Natural killer cell (primary cell): Measurements from ENCODE around the gene FBXL17. TPM values are rescaled to one million over a fixed set of nuclear protein-coding genes. Genes with fewer than 3 reads are reported as not detected.

Experiments
- ATAC-seq, 3 donors: fragments of 150-1000 bp in 2 of 3; fragments of 200-7000 bp in 1 of 3; cut with Tn5 transposase; 1 replicate in 1 of 3; 2 replicates in 2 of 3; pipeline ENCODE4 v1.10.0; 2021; ENCODE audit warnings: mild to moderate bottlenecking in 2 of 3, moderate library complexity in 2 of 3
- DNase-seq, 2 donors: peaks; one replicate each; pipeline versions ENCODE4 v3.0.0 to v3.0.0-alpha.2; 2013 to 2021; ENCODE audit warnings: mixed read lengths in 1 of 2
- H3K27ac ChIP-seq: one replicate; pipeline ENCODE4 v1.5.1; 2013; ENCODE audit warnings: mild to moderate bottlenecking, low read length
- H3K27me3 ChIP-seq: one replicate; pipeline ENCODE4 v1.6.1; 2013; ENCODE audit warnings: low read length; ENCODE audit not compliant: control insufficient read depth, insufficient read depth
- H3K36me3 ChIP-seq: one replicate; pipeline ENCODE4 v1.6.1; 2013; ENCODE audit warnings: low read length; ENCODE audit not compliant: control insufficient read depth, insufficient read depth
- H3K4me1 ChIP-seq: one replicate; pipeline ENCODE4 v1.6.1; 2013; ENCODE audit warnings: low read length; ENCODE audit not compliant: control insufficient read depth, insufficient read depth
- H3K4me3 ChIP-seq: one replicate; pipeline ENCODE4 v1.5.1; 2013; ENCODE audit warnings: low read length
- H3K9me3 ChIP-seq: one replicate; pipeline ENCODE4 v1.6.1; 2013; ENCODE audit warnings: low read length; ENCODE audit not compliant: control insufficient read depth, insufficient read depth
- H3K27ac Mint-ChIP-seq, 2 donors: one replicate each; pipeline ENCODE4 v1.8.0; 2022; ENCODE audit warnings: mild to moderate bottlenecking in 2 of 2, mixed read lengths in 2 of 2, moderate library complexity in 1 of 2
- H3K27me3 Mint-ChIP-seq, 2 donors: one replicate each; pipeline ENCODE4 v1.8.0; 2022; ENCODE audit warnings: low read depth in 2 of 2, mixed read lengths in 2 of 2
- H3K36me3 Mint-ChIP-seq: one replicate; pipeline ENCODE4 v1.8.0; 2022; ENCODE audit warnings: mixed read lengths
- H3K4me1 Mint-ChIP-seq, 2 donors: one replicate each; pipeline ENCODE4 v1.8.0; 2022; ENCODE audit warnings: mixed read lengths in 2 of 2
- H3K4me3 Mint-ChIP-seq: one replicate; pipeline ENCODE4 v1.8.0; 2022; ENCODE audit warnings: mild to moderate bottlenecking, moderate library complexity, mixed read lengths
- H3K9me3 Mint-ChIP-seq, 2 donors: one replicate each; pipeline ENCODE4 v1.8.0; 2022; ENCODE audit warnings: mixed read lengths in 2 of 2
- WGBS: methylation state at CpG from one replicate; pipeline ENCODE4 v1.1.7; 2013; ENCODE audit warnings: missing lambda C conversion rate; ENCODE audit not compliant: insufficient coverage; 5-methylcytosine and 5-hydroxymethylcytosine counted together
- intact Hi-C: fragments of 100-400 bp; cut with micrococcal nuclease; formaldehyde crosslinking; loops from one replicate; pipeline ENCODE4 v1.14.2; 2022
- total RNA-seq, 4 donors: library from RNA; stranded (reverse); fragments of 120-200 nt in 1 of 4; gene quantifications; one replicate each; pipeline versions ENCODE4 v1.2.3 to v1.2.4, GENCODE V29; 2013 to 2022
- TF ChIP-seq, protein P1 (sequence below): fragments of 200-600 bp; IDR thresholded peaks from one replicate; pipeline ENCODE4 v1.8.0; 2022; ENCODE audit warnings: antibody characterized with exemption

FBXL17 gene
- total RNA-seq, 3 donors from 2014 or later (not counting 1 experiment from before 2014, with no cell fraction given), result 34.2 to 46.8 (median 34.9) TPM

DNA sequence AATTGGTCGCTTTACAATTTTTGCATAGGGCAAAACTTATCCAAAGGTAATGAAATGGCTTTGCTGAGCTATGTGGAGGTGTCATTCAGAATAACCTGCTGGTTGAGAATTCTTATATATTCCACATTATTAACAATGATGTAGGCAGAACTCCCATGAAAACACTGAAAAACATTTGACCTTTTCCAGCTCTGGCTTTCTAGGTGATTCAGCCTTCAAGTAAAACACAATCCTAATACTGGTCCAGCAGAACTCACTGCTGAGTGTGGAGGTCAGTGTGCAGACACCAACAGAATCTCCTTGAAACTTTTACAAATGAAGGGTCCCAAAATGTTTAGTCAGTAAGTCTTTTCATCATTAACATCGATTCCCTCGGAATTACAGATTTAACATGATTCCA, 549.2 kb downstream of the FBXL17 start:
- 93% methylated on average over 3 of the region's 3 CpGs for WGBS
- no peaks in the 10 kb centered on the region for H3K9me3 Mint-ChIP-seq

DNA sequence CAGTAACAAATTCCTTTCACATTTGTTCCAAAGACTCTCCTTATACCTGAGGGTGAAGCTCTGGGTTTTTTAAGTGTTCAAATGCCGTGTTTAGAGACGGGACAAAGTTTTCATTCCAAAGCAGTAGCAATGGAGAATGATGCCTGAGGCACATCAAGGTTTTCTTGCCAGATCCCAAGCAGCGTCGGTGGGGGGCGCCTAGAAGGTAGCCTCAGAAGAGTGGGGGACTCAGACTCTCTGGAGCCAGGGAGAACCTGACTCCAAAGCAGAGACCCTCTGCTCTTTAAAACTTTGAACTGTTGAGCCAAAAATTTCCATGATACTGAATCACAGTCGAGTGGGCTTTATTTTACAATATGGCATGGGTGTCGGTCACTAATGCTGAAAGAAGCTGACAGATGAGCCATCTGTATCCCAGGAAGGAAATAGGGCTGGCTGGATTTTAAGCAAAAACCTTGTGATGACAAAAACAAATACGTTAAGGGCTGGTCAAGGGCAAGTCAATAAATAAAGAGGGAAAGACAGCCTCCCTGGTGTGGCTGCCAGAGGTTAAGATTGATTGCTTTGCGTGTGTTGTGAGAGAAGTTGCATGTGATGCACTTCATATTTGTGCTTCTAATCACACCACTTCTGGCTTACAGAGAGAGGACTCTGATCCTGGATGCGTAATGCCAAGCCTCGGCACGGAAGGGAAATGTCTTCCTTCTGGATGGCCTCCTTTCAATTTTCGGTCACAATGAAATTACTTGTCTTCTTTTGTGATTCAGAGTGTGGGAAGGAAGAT, 550.1 kb downstream of the FBXL17 start:
- H3K27me3 Mint-ChIP-seq, result peaks cover 7 to 29% of the 10 kb centered on the region in 2 donors
- ATAC-seq (no peak), DNase-seq (no peak)
- Histone ChIP-seq H3K9me3 (no peaks in the 10 kb centered on the region), H3K4me3 (no peak overlapping the region), H3K27ac (no peak overlapping the region), H3K4me1 (no peaks in the 10 kb centered on the region), H3K36me3 (no peaks in the 10 kb centered on the region), H3K27me3 (no peaks in the 10 kb centered on the region)
- H3K9me3 Mint-ChIP-seq, result no peaks in the 10 kb centered on the region
- TF ChIP-seq, protein P1, sequence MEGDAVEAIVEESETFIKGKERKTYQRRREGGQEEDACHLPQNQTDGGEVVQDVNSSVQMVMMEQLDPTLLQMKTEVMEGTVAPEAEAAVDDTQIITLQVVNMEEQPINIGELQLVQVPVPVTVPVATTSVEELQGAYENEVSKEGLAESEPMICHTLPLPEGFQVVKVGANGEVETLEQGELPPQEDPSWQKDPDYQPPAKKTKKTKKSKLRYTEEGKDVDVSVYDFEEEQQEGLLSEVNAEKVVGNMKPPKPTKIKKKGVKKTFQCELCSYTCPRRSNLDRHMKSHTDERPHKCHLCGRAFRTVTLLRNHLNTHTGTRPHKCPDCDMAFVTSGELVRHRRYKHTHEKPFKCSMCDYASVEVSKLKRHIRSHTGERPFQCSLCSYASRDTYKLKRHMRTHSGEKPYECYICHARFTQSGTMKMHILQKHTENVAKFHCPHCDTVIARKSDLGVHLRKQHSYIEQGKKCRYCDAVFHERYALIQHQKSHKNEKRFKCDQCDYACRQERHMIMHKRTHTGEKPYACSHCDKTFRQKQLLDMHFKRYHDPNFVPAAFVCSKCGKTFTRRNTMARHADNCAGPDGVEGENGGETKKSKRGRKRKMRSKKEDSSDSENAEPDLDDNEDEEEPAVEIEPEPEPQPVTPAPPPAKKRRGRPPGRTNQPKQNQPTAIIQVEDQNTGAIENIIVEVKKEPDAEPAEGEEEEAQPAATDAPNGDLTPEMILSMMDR, result no peak
- no peaks in the 10 kb centered on the region for H3K4me1 Mint-ChIP-seq
- intact Hi-C loops, result no loop called here
- H3K36me3 Mint-ChIP-seq, result no peaks in the 10 kb centered on the region
- no peak overlapping the region for H3K27ac Mint-ChIP-seq
- WGBS, result 75% methylated on average over 13 of the region's 13 CpGs
- H3K4me3 Mint-ChIP-seq, result no peak overlapping the region

More for the DNA sequence above, 549.2 kb downstream of the FBXL17 start:
- intact Hi-C loops, result no loop called here
- Histone ChIP-seq H3K27me3 (no peaks in the 10 kb centered on the region), H3K4me1 (no peaks in the 10 kb centered on the region), H3K27ac (no peak overlapping the region), H3K4me3 (no peak overlapping the region), H3K36me3 (no peaks in the 10 kb centered on the region), H3K9me3 (no peaks in the 10 kb centered on the region)
- ATAC-seq (no peak), DNase-seq (no peak)
- Mint-ChIP-seq H3K27me3 (peaks cover 3 to 24% of the 10 kb centered on the region in 2 donors), H3K4me3 (no peak overlapping the region), H3K27ac (no peak overlapping the region), H3K36me3 (no peaks in the 10 kb centered on the region), H3K4me1 (no peaks in the 10 kb centered on the region)
- TF ChIP-seq, protein P1, result no peak

DNA sequence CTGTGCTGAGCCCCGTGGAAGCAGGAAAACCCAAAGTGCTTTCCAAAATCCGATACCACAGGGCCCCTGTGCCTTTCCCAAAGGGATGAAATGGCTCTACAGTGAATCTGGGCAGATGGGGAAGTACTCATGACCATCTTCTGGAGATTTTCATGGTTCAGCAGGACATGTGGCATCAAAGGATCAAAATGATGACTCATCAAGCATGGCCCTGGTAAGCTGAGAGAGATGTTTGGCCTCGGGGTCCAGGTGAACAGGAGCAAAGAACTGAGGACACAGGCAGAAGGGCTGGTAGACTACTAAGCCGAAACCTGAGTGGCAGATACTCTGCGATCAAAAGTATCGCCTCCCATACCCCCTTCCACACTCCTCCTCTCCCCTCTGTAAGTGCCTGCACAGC, 551.1 kb downstream of the FBXL17 start:
- DNase-seq, result no peak
- no peaks in the 10 kb centered on the region for H3K4me1 Mint-ChIP-seq

More for the DNA sequence above, 551.1 kb downstream of the FBXL17 start:
- no peak overlapping the region for H3K27ac ChIP-seq
- 78% methylated on average over 6 of the region's 6 CpGs for WGBS
- intact Hi-C loops, result no loop called here
- H3K4me3 Mint-ChIP-seq, result no peak overlapping the region
- H3K27ac Mint-ChIP-seq, result no peak overlapping the region
- no peaks in the 10 kb centered on the region for H3K9me3 Mint-ChIP-seq
- no peaks in the 10 kb centered on the region for H3K4me1 ChIP-seq
- no peak overlapping the region for H3K4me3 ChIP-seq
- TF ChIP-seq, protein P1, result no peak
- peaks cover 9 to 34% of the 10 kb centered on the region in 2 donors for H3K27me3 Mint-ChIP-seq
- no peaks in the 10 kb centered on the region for H3K36me3 Mint-ChIP-seq
- H3K27me3 ChIP-seq, result no peaks in the 10 kb centered on the region
- H3K36me3 ChIP-seq, result no peaks in the 10 kb centered on the region
- H3K9me3 ChIP-seq, result no peaks in the 10 kb centered on the region
- ATAC-seq, result no peak
